ENCODE results near the gene AASS. TPM values are rescaled to one million over a fixed set of nuclear protein-coding genes. Genes with fewer than 3 reads are reported as not detected.

The AASS gene
- total and polyA plus RNA-seq, 2 experiments from 2014 or later = 368 to 789 TPM

GRCh38 chr7:122166275-122166674 lies 22.2 kb upstream of the AASS start:
- peaks cover 5% of the 10 kb centered on the region; the same call in 1 of the 2 replicates for H3K9me2 ChIP-seq (ENCODE audit: insufficient read depth)
- H3K27ac ChIP-seq (ENCODE audit: low read depth) = no peak overlapping the region
- Mint-ChIP-seq H3K36me3 (ENCODE audit: low read depth) (no peaks in the 10 kb centered on the region), H3K27ac (no peak overlapping the region), H3K4me3 (no peak overlapping the region), H3K27me3 (ENCODE audit: insufficient read depth, low read depth, poor library complexity) (no peaks in the 10 kb centered on the region), H3K9me3 (no peaks in the 10 kb centered on the region), H3K4me1 (peaks cover 10% of the 10 kb centered on the region)
- TF ChIP-seq CREB1 (CRISPR knock-in tag; IDR thresholded peaks at IDR 0.05; ENCODE audit: low read depth) (no peak), ETS1 (IDR thresholded peaks at IDR 0.05) (no peak), JUNB (IDR thresholded peaks at IDR 0.05; ENCODE audit: unreplicated experiment) (no peak), EZH2phosphoT487 (IDR thresholded peaks at IDR 0.05; ENCODE audit: unreplicated experiment) (no peak), ZNF462 (CRISPR knock-in tag; IDR thresholded peaks at IDR 0.05) (no peak), REST (IDR thresholded peaks at IDR 0.05; ENCODE audit: unreplicated experiment) (no peak), ZNF114 (CRISPR knock-in tag; IDR thresholded peaks at IDR 0.05) (no peak), CTCF (conservative IDR thresholded peaks at IDR 0.05; ENCODE audit: low read depth in 2 of 2) (no peak)
- peaks cover 11% of the 10 kb centered on the region for H3K4me1 ChIP-seq (ENCODE audit: insufficient read depth)
- H3K4me3 ChIP-seq = no peak overlapping the region
- ATAC-seq = no peak
- H3K79me2 ChIP-seq (replicated peaks; ENCODE audit: insufficient read depth) = no peaks in the 10 kb centered on the region
- H4K20me1 ChIP-seq (replicated peaks; ENCODE audit: insufficient read depth) = no peaks in the 10 kb centered on the region
- H3K4me2 ChIP-seq = no peak overlapping the region
- DNase-seq (ENCODE audit: low spot score) = no peak
- no peaks in the 10 kb centered on the region for H3F3A ChIP-seq (replicated peaks; ENCODE audit: low read depth)
- no peaks in the 10 kb centered on the region for H3K36me3 ChIP-seq (ENCODE audit: insufficient read depth)
- H3K27me3 ChIP-seq (ENCODE audit: insufficient read depth) = no peaks in the 10 kb centered on the region
- H2AFZ ChIP-seq = no peak overlapping the region

Measured in GM23338 (cell line).